NCI-H1694 (cell line): ENCODE results near the gene NNMT.
A peak's percentile ranks its signal among the peaks of the same experiment; 100 is the strongest.

Experiments used
- DNase-seq: peaks from one replicate; lab custom pipeline; 2025; lab: John Stamatoyannopoulos, UW

NNMT gene

GRCh38 chr11:114295676-114296604 is at the start of gene NNMT:
NNMT (plus strand) TSS chr11:114296399; CDS start chr11:114296557, 158 bp downstream.
- DNase-seq, result no peak

- no peak for DNase-seq
Observed at GRCh38 chr11:114247070-114247789, 49.0 kb upstream of the NNMT start.

- no peak for DNase-seq
Observed at GRCh38 chr11:114250180-114250579, 46.0 kb upstream of the NNMT start.

GRCh38 chr11:114250993-114251814 is 45.0 kb upstream of the NNMT start:
- no peak for DNase-seq

GRCh38 chr11:114251815-114252337 is 44.3 kb upstream of the NNMT start:
- no peak for DNase-seq

- DNase-seq, result no peak
Observed at GRCh38 chr11:114252767-114253166, 43.4 kb upstream of the NNMT start.

GRCh38 chr11:114253771-114254170 is 42.4 kb upstream of the NNMT start:
- DNase-seq, result no peak

GRCh38 chr11:114254571-114255146 is 41.5 kb upstream of the NNMT start:
- DNase-seq, result no peak

GRCh38 chr11:114255289-114255688 is 40.9 kb upstream of the NNMT start:
- no peak for DNase-seq

- DNase-seq, result no peak
Observed at GRCh38 chr11:114256176-114256966, 39.8 kb upstream of the NNMT start.

GRCh38 chr11:114256967-114257286 is 39.3 kb upstream of the NNMT start:
- no peak for DNase-seq

GRCh38 chr11:114257621-114258558 is 38.3 kb upstream of the NNMT start:
- DNase-seq, result no peak

GRCh38 chr11:114258696-114259095 is 37.5 kb upstream of the NNMT start:
- DNase-seq, result no peak

GRCh38 chr11:114259124-114259526 is 37.1 kb upstream of the NNMT start:
- DNase-seq, result no peak

GRCh38 chr11:114259551-114259983 is 36.6 kb upstream of the NNMT start:
- no peak for DNase-seq

- DNase-seq, result no peak
Observed at GRCh38 chr11:114260077-114260476, 36.1 kb upstream of the NNMT start.

- no peak for DNase-seq
Observed at GRCh38 chr11:114260483-114260882, 35.7 kb upstream of the NNMT start.

GRCh38 chr11:114261791-114262190 is 34.4 kb upstream of the NNMT start:
- DNase-seq, result no peak

- peak; percentile 20 for DNase-seq
Observed at GRCh38 chr11:114262681-114263512, 33.3 kb upstream of the NNMT start.
